H9 (cell line): ENCODE results near the gene GALNS. TPM values are rescaled to one million over a fixed set of nuclear protein-coding genes. Genes with fewer than 3 reads are reported as not detected.

Source experiments
- DNase-seq: peaks from one replicate; pipeline ENCODE4 v3.0.0-alpha.2; 2017
- H2AFZ ChIP-seq: one replicate; pipeline ENCODE4 v1.6.1; 2013; ENCODE audit warnings: mild to moderate bottlenecking, low read length, control low read depth, moderate library complexity
- H2AK5ac ChIP-seq: 2 replicates; pipeline ENCODE4 v1.6.1; 2013; ENCODE audit warnings: low read length, control low read depth, mixed read lengths; ENCODE audit not compliant: insufficient read length
- H2BK120ac ChIP-seq: one replicate; pipeline ENCODE4 v1.6.1; 2013; ENCODE audit warnings: low read depth, mild to moderate bottlenecking, low read length, control low read depth, inconsistent platforms; ENCODE audit not compliant: poor library complexity, severe bottlenecking
- H2BK12ac ChIP-seq: 2 replicates; pipeline ENCODE4 v1.6.1; 2013; ENCODE audit warnings: low read length, control low read depth, mixed read lengths, low read depth; ENCODE audit not compliant: insufficient read length
- H2BK15ac ChIP-seq: 2 replicates; pipeline ENCODE4 v1.6.1; 2013; ENCODE audit warnings: low read depth, low read length, control low read depth
- H2BK20ac ChIP-seq: one replicate; pipeline ENCODE4 v1.6.1; 2013; ENCODE audit warnings: low read depth, mild to moderate bottlenecking, low read length, control low read depth, inconsistent platforms; ENCODE audit not compliant: poor library complexity, severe bottlenecking
- H2BK5ac ChIP-seq: 2 replicates; pipeline ENCODE4 v1.6.1; 2013; ENCODE audit warnings: low read length, control low read depth, mixed read lengths; ENCODE audit not compliant: insufficient read length
- H3K14ac ChIP-seq: 2 replicates; pipeline ENCODE4 v1.6.1; 2013; ENCODE audit warnings: low read length, control low read depth; ENCODE audit not compliant: insufficient read depth
- H3K18ac ChIP-seq: 2 replicates; pipeline ENCODE4 v1.6.1; 2013; ENCODE audit warnings: low read depth, mild to moderate bottlenecking, mixed read lengths, low read length, control low read depth; ENCODE audit not compliant: insufficient read length
- H3K23ac ChIP-seq: 2 replicates; pipeline ENCODE4 v1.6.1; 2013; ENCODE audit warnings: low read length, control low read depth, mixed read lengths, low read depth; ENCODE audit not compliant: insufficient read length
- H3K23me2 ChIP-seq: 2 replicates; pipeline ENCODE4 v1.6.1; 2013; ENCODE audit warnings: low read depth, mild to moderate bottlenecking, mixed read lengths, low read length, control low read depth; ENCODE audit not compliant: insufficient read length, poor library complexity, severe bottlenecking
- H3K27ac ChIP-seq: 2 replicates; pipeline ENCODE4 v1.5.1; 2013; ENCODE audit warnings: low read length, control low read depth, mixed read lengths, low read depth; ENCODE audit not compliant: insufficient read length
- H3K27me3 ChIP-seq: 2 replicates; pipeline ENCODE4 v1.6.1; 2013; ENCODE audit warnings: low read length, control low read depth, inconsistent platforms; ENCODE audit not compliant: insufficient read depth
- H3K4ac ChIP-seq: 2 replicates; pipeline ENCODE4 v1.6.1; 2013; ENCODE audit warnings: low read depth, mild to moderate bottlenecking, control low read depth, inconsistent platforms, low read length, moderate library complexity
- H3K4me1 ChIP-seq: 2 replicates; pipeline ENCODE4 v1.6.1; 2013; ENCODE audit warnings: low read length, control low read depth, inconsistent platforms; ENCODE audit not compliant: insufficient read depth
- H3K4me2 ChIP-seq: 2 replicates; pipeline ENCODE4 v1.6.1; 2013; ENCODE audit warnings: low read length, control low read depth, mixed read lengths; ENCODE audit not compliant: insufficient read length, insufficient read depth
- H3K56ac ChIP-seq: 2 replicates; pipeline ENCODE4 v1.6.1; 2013; ENCODE audit warnings: low read depth, mild to moderate bottlenecking, mixed read lengths, low read length, control low read depth; ENCODE audit not compliant: insufficient read length
- H3K79me1 ChIP-seq: 2 replicates; pipeline ENCODE4 v1.6.1; 2013; ENCODE audit warnings: low read depth, mild to moderate bottlenecking, moderate library complexity, low read length, control low read depth, inconsistent platforms; ENCODE audit not compliant: insufficient read depth, poor library complexity, severe bottlenecking
- H3K79me2 ChIP-seq: 2 replicates; pipeline ENCODE4 v1.6.1; 2013; ENCODE audit warnings: low read length, control low read depth, inconsistent platforms; ENCODE audit not compliant: insufficient read depth
- H3K9ac ChIP-seq: 2 replicates; pipeline ENCODE4 v1.6.1; 2013; ENCODE audit warnings: low read length, control low read depth, mixed read lengths; ENCODE audit not compliant: insufficient read length; ENCODE audit errors: extremely low read depth
- H3K9me3 ChIP-seq: one replicate; pipeline ENCODE4 v1.6.1; 2013; ENCODE audit warnings: low read depth, low read length, inconsistent platforms; ENCODE audit not compliant: control insufficient read depth
- H3T11ph ChIP-seq: one replicate; pipeline ENCODE4 v1.6.1; 2013; ENCODE audit warnings: mild to moderate bottlenecking, low read length, control low read depth, inconsistent platforms
- H4K20me1 ChIP-seq: one replicate; pipeline ENCODE4 v1.6.1; 2013; ENCODE audit not compliant: control insufficient read depth, insufficient read length, insufficient read depth
- H4K5ac ChIP-seq: 2 replicates; pipeline ENCODE4 v1.6.1; 2013; ENCODE audit warnings: low read depth, mild to moderate bottlenecking, mixed read lengths, low read length, control low read depth; ENCODE audit not compliant: insufficient read length
- H4K8ac ChIP-seq: replicated peaks from 2 replicates; pipeline ENCODE4 v1.6.1; 2013; ENCODE audit warnings: low read length, control low read depth, mixed read lengths, low read depth; ENCODE audit not compliant: insufficient read length
- H4K91ac ChIP-seq: 2 replicates; pipeline ENCODE4 v1.6.1; 2013; ENCODE audit warnings: low read depth, mild to moderate bottlenecking, moderate library complexity, mixed read lengths, low read length, control low read depth; ENCODE audit not compliant: insufficient read length
- H3K27ac Mint-ChIP-seq, 3 experiments: 2 replicates in 2 of 3; 3 replicates in 1 of 3; pipeline ENCODE4 v1.8.0; 2020 to 2021; ENCODE audit warnings: mixed read lengths in 3 of 3, mild to moderate bottlenecking in 1 of 3, moderate library complexity in 1 of 3
- H3K27me3 Mint-ChIP-seq: 2 replicates; pipeline ENCODE4 v1.8.0; 2021; ENCODE audit warnings: low read depth, mild to moderate bottlenecking, moderate library complexity, mixed read lengths
- H3K36me3 Mint-ChIP-seq, 3 experiments: 2 replicates in 2 of 3; 3 replicates in 1 of 3; pipeline ENCODE4 v1.8.0; 2020 to 2021; ENCODE audit warnings: low read depth in 3 of 3, mixed read lengths in 3 of 3; ENCODE audit not compliant: insufficient read depth in 1 of 3
- H3K4me1 Mint-ChIP-seq, 2 experiments: 2 replicates each; pipeline ENCODE4 v1.8.0; 2020; ENCODE audit warnings: mixed read lengths in 2 of 2
- H3K4me3 Mint-ChIP-seq, 2 experiments: 2 replicates in 1 of 2; 3 replicates in 1 of 2; pipeline ENCODE4 v1.8.0; 2020 to 2021; ENCODE audit warnings: mild to moderate bottlenecking in 2 of 2, mixed read lengths in 2 of 2, moderate library complexity in 1 of 2
- H3K9me3 Mint-ChIP-seq, 2 experiments: 2 replicates in 1 of 2; 3 replicates in 1 of 2; pipeline ENCODE4 v1.8.0; 2020; ENCODE audit warnings: mild to moderate bottlenecking in 2 of 2, mixed read lengths in 2 of 2, moderate library complexity in 1 of 2
- WGBS: extraction: QIAGEN DNeasy Blood & Tissue Kit; methylation state at CpG from one replicate; pipeline ENCODE4 v1.1.7; 2013; ENCODE audit warnings: missing lambda C conversion rate, low lambda C conversion rate, mixed read lengths; ENCODE audit not compliant: insufficient read length; ENCODE audit errors: extremely low coverage; 5-methylcytosine and 5-hydroxymethylcytosine counted together
- total RNA-seq: library from RNA; stranded (reverse); gene quantifications from 2 replicates; pipeline ENCODE4 v1.2.1, GENCODE V29; 2021
- TF ChIP-seq, protein P1 (sequence below): fragments of 200-600 bp; sonication (generic); conservative IDR thresholded peaks from 3 replicates; pipeline ENCODE4 v1.8.0; 2021; ENCODE audit warnings: antibody characterized with exemption, mild to moderate bottlenecking

Gene GALNS
- total RNA-seq, 1 experiment from 2014 or later, result 20.3 TPM

DNA sequence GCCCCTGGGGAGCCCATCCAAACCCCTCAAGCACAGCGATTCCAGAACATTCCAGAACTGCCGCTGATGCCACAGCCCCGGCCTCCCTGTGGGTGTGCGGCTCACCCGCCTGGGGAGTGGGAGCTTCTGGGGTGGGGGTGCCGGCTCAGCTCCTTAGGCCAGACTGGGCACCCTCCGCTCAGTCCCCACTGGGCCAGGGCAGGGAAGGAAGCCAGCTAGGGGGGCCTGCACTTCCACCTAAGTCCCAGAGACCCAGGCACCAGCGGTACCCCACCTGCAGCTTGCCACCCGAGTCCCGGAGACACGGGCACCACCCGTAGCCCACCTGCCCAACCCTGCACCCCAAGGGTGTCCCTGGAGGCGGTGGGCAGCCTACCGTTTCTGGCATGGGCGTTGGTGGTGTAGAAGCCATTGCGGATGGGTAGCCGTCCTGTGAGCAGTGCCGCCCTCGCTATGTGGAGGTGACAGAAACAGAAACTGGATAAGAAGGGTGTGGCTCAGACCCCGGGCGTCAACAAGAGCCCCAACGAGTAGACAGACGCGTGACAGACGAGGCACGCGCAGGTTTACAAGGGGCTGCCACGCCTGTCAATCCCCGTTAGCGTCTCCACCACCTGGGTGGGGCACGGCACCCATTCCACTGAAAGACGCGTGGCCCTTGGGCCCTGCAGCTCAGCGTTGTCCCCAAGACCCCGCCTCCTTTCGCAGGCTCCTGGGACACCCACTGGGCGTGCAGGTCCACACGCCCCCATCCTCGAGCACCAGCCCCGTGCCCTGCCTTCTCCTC, 15.0 kb downstream of the GALNS start:
- Mint-ChIP-seq H3K27ac (peak overlapping the region in 1 of 3 experiments; percentile 82; a peak in 2 of 7 replicates), H3K4me1 (no peaks in the 10 kb centered on the region), H3K36me3 (peaks cover 4 to 11% (median 9%) of the 10 kb centered on the region in 3 experiments; a peak in 6 of 7 replicates), H3K9me3 (no peaks in the 10 kb centered on the region), H3K27me3 (no peaks in the 10 kb centered on the region), H3K4me3 (no peak overlapping the region)
- Histone ChIP-seq H3K4ac (no peak overlapping the region), H3K4me2 (no peak overlapping the region), H3K56ac (no peak overlapping the region), H2AK5ac (no peak overlapping the region), H4K5ac (no peak overlapping the region), H2AFZ (no peak overlapping the region), H3K9me3 (no peaks in the 10 kb centered on the region), H3K79me2 (no peaks in the 10 kb centered on the region), H3K14ac (no peak overlapping the region), H3K27ac (no peak overlapping the region), H3T11ph (no peak overlapping the region), H2BK20ac (no peak overlapping the region), H3K79me1 (no peaks in the 10 kb centered on the region), H4K20me1 (no peaks in the 10 kb centered on the region), H4K8ac (no peak overlapping the region), H3K9ac (no peak overlapping the region), H2BK15ac (no peak overlapping the region), H3K18ac (no peak overlapping the region), H2BK5ac (no peak overlapping the region), H4K91ac (no peak overlapping the region), H3K27me3 (no peaks in the 10 kb centered on the region), H3K4me1 (no peaks in the 10 kb centered on the region), H3K23me2 (no peaks in the 10 kb centered on the region), H3K23ac (no peak overlapping the region), H2BK12ac (no peak overlapping the region), H2BK120ac (no peak overlapping the region)
- WGBS, result no CpG with 5 or more reads among the region's 40 CpGs
- DNase-seq, result no peak
- TF ChIP-seq, protein P1, sequence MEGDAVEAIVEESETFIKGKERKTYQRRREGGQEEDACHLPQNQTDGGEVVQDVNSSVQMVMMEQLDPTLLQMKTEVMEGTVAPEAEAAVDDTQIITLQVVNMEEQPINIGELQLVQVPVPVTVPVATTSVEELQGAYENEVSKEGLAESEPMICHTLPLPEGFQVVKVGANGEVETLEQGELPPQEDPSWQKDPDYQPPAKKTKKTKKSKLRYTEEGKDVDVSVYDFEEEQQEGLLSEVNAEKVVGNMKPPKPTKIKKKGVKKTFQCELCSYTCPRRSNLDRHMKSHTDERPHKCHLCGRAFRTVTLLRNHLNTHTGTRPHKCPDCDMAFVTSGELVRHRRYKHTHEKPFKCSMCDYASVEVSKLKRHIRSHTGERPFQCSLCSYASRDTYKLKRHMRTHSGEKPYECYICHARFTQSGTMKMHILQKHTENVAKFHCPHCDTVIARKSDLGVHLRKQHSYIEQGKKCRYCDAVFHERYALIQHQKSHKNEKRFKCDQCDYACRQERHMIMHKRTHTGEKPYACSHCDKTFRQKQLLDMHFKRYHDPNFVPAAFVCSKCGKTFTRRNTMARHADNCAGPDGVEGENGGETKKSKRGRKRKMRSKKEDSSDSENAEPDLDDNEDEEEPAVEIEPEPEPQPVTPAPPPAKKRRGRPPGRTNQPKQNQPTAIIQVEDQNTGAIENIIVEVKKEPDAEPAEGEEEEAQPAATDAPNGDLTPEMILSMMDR, result no peak
